Measurements from ENCODE around the gene CX3CL1.

Gene CX3CL1

GRCh38 chr16:57348327-57348726, 24.0 kb upstream of the CX3CL1 start:
- H3K4me3 ChIP-seq (ENCODE audit: low read length): no peak overlapping the region
- DNase-seq (ENCODE audit: low read depth): no peak
- TF ChIP-seq, protein P1, sequence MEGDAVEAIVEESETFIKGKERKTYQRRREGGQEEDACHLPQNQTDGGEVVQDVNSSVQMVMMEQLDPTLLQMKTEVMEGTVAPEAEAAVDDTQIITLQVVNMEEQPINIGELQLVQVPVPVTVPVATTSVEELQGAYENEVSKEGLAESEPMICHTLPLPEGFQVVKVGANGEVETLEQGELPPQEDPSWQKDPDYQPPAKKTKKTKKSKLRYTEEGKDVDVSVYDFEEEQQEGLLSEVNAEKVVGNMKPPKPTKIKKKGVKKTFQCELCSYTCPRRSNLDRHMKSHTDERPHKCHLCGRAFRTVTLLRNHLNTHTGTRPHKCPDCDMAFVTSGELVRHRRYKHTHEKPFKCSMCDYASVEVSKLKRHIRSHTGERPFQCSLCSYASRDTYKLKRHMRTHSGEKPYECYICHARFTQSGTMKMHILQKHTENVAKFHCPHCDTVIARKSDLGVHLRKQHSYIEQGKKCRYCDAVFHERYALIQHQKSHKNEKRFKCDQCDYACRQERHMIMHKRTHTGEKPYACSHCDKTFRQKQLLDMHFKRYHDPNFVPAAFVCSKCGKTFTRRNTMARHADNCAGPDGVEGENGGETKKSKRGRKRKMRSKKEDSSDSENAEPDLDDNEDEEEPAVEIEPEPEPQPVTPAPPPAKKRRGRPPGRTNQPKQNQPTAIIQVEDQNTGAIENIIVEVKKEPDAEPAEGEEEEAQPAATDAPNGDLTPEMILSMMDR (conservative IDR thresholded peaks at IDR 0.05; ENCODE audit: low read depth, low read length): no peak

GRCh38 chr16:57349212-57350031, 22.9 kb upstream of the CX3CL1 start:
- TF ChIP-seq, protein P1 (conservative IDR thresholded peaks at IDR 0.05; ENCODE audit: low read depth, low read length): no peak
- DNase-seq (ENCODE audit: low read depth): no peak
- H3K4me3 ChIP-seq (ENCODE audit: low read length): no peak overlapping the region

GRCh38 chr16:57352636-57353047, 19.6 kb upstream of the CX3CL1 start:
- H3K4me3 ChIP-seq (ENCODE audit: low read length): no peak overlapping the region
- DNase-seq (ENCODE audit: low read depth): no peak
- TF ChIP-seq, protein P1 (conservative IDR thresholded peaks at IDR 0.05; ENCODE audit: low read depth, low read length): no peak

- DNase-seq (ENCODE audit: low read depth): no peak
- no peak overlapping the region for H3K4me3 ChIP-seq (ENCODE audit: low read length)
- TF ChIP-seq, protein P1 (conservative IDR thresholded peaks at IDR 0.05; ENCODE audit: low read depth, low read length): no peak
Measured at GRCh38 chr16:57354311-57354710, 18.0 kb upstream of the CX3CL1 start.

DNA sequence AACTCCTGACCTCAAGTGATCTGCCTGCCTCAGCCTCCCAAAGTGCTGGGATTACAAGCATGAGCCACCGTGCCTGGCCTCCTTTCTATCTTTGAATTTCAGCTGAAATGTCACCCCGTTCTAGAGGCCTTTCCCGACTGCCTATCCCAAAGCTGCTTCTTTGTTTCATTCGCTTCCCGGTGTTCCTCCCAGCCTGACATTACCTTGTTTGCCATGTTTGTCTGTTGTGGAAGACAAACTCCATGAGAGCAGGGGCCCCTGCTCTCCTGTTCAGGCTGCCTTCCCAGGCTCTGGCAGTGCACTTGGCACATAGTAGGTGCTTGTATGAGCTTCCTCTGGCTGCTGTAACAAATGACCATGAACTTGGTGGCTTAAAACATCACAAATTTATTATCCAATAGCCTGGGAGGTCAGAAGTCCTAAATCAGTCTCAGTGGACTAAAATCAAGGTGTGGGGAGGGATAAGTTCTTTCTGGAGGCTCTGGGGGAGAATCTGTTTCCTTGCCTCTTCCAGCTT, 16.3 kb upstream of the CX3CL1 start:
- TF ChIP-seq, protein P1 (conservative IDR thresholded peaks at IDR 0.05; ENCODE audit: low read depth, low read length): no peak
- DNase-seq (ENCODE audit: low read depth): no peak

GRCh38 chr16:57356547-57356946, 15.7 kb upstream of the CX3CL1 start:
- no peak overlapping the region for H3K4me3 ChIP-seq (ENCODE audit: low read length)
- TF ChIP-seq, protein P1 (conservative IDR thresholded peaks at IDR 0.05; ENCODE audit: low read depth, low read length): no peak
- no peak for DNase-seq (ENCODE audit: low read depth)

More for the DNA sequence above, 16.3 kb upstream of the CX3CL1 start:
- no peak overlapping the region for H3K4me3 ChIP-seq (ENCODE audit: low read length)
